OCI-LY1 (cell line): Measurements from ENCODE around the gene LONP1.

Experiments
- CTCF ChIP-seq: fragments of 200-600 bp; sonication (generic), shearing (Covaris generic); IDR thresholded peaks from 2 replicates; pipeline ENCODE4 v1.5.1; 2017; ENCODE audit warnings: mild to moderate bottlenecking, antibody characterized with exemption, low read length, moderate library complexity, mixed read lengths
- EZH2 ChIP-seq: fragments of 200-600 bp; sonication (generic), shearing (Covaris generic); IDR thresholded peaks from 2 replicates; pipeline ENCODE4 v1.8.0; 2017; ENCODE audit warnings: borderline replicate concordance, mixed run types, mild to moderate bottlenecking, antibody characterized with exemption, low read length, moderate library complexity, mixed read lengths

GRCh38 chr19:5676772-5677105 is 43.2 kb downstream of the LONP1 start:
- TF ChIP-seq CTCF, result no peak
- TF ChIP-seq EZH2, result no peak
